Measurements from ENCODE around the gene ZBTB7C. TPM values are rescaled to one million over a fixed set of nuclear protein-coding genes. Genes with fewer than 3 reads are reported as not detected.

ZBTB7C gene
- total RNA-seq, 1 donor from 2014 or later = not detected

DNA sequence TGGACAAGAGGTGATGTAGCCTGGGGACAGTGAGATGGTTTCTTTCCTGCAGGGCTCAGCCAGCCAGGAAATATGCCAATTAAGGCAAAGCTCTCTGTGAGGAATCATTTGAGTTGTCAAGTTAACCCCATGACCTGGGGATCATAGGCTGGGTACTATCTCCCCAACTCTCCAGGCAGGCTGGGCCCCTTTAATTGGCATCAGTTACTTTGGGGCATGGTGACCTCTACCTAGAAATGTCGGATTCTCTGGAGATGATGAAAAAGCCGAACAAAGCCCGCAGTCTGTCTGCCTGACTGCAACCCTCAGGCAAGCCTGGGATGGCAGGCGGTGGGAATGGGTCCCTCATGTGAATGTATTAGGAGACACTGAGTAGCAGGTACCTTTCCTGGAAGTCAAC is 285.2 kb downstream of the ZBTB7C start:
- intact Hi-C loops (cut with micrococcal nuclease) = no loop called here
- TF ChIP-seq, protein P1, sequence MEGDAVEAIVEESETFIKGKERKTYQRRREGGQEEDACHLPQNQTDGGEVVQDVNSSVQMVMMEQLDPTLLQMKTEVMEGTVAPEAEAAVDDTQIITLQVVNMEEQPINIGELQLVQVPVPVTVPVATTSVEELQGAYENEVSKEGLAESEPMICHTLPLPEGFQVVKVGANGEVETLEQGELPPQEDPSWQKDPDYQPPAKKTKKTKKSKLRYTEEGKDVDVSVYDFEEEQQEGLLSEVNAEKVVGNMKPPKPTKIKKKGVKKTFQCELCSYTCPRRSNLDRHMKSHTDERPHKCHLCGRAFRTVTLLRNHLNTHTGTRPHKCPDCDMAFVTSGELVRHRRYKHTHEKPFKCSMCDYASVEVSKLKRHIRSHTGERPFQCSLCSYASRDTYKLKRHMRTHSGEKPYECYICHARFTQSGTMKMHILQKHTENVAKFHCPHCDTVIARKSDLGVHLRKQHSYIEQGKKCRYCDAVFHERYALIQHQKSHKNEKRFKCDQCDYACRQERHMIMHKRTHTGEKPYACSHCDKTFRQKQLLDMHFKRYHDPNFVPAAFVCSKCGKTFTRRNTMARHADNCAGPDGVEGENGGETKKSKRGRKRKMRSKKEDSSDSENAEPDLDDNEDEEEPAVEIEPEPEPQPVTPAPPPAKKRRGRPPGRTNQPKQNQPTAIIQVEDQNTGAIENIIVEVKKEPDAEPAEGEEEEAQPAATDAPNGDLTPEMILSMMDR (IDR thresholded peaks at IDR 0.05) = no peak
- POLR2A ChIA-PET = no interaction called here
- Mint-ChIP-seq H3K4me1 (no peaks in the 10 kb centered on the region), H3K27me3 (peaks cover 12% of the 10 kb centered on the region), H3K4me3 (no peak overlapping the region), H3K27ac (no peak overlapping the region), H3K36me3 (ENCODE audit: low read depth) (no peaks in the 10 kb centered on the region), H3K9me3 (no peaks in the 10 kb centered on the region)
- DNase-seq = no peak
- ATAC-seq (ENCODE audit: low read depth) = no peak
- CTCF ChIA-PET = no interaction called here

DNA sequence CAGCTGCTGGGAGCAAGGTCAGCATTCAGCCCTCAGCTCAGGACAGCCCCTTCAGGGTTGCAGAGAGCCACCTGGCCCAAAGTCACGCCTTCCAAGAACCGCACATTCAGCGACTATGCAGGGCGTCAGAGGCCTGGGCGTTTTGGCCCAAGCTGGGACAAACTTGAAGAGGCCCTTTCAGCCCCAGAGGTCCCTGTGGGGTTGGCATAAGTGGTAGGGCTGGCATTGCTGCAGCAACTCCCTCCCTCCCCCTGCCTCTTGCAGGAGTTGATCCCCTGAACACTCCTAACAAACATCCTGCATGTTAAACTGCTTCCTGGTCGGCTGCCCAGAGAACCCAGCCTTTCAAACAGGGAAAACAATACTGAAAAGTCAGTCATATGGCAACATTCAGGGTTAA is 285.9 kb downstream of the ZBTB7C start:
- CTCF ChIA-PET = no interaction called here
- ATAC-seq (ENCODE audit: low read depth) (no peak), DNase-seq (no peak)
- Mint-ChIP-seq H3K4me3 (no peak overlapping the region), H3K27ac (no peak overlapping the region), H3K4me1 (no peaks in the 10 kb centered on the region), H3K27me3 (peaks cover 10% of the 10 kb centered on the region), H3K36me3 (ENCODE audit: low read depth) (no peaks in the 10 kb centered on the region), H3K9me3 (no peaks in the 10 kb centered on the region)
- TF ChIP-seq, protein P1 (IDR thresholded peaks at IDR 0.05) = no peak
- POLR2A ChIA-PET = no interaction called here
- intact Hi-C loops (cut with micrococcal nuclease) = no loop called here

DNA sequence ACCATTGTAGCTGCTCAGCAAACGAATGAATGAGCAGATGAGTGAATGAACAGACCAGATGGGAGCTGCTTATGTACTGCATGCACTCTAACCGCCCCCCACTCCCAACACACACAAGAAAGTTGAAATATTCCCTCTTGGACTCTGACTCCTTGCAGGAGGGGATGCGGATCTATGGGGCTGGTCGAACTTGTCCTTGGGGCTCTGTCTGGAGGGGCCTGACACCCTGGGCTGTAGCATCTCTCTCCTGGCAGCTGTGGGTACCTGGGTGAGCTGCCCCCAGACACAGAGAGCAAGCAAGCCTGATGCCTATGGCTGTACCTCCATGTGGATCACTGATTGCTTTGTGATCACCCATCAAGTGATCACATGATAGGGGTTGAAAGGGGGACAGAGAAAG is 286.4 kb downstream of the ZBTB7C start:
- DNase-seq = no peak
- Mint-ChIP-seq H3K27me3 (peaks cover 5% of the 10 kb centered on the region), H3K4me1 (no peaks in the 10 kb centered on the region), H3K9me3 (no peaks in the 10 kb centered on the region), H3K36me3 (ENCODE audit: low read depth) (no peaks in the 10 kb centered on the region), H3K27ac (no peak overlapping the region), H3K4me3 (no peak overlapping the region)
- ATAC-seq (ENCODE audit: low read depth) = no peak
- ChIA-PET POLR2A (no interaction called here), CTCF (no interaction called here)
- intact Hi-C loops (cut with micrococcal nuclease) = no loop called here
- TF ChIP-seq, protein P1 (IDR thresholded peaks at IDR 0.05) = no peak

DNA sequence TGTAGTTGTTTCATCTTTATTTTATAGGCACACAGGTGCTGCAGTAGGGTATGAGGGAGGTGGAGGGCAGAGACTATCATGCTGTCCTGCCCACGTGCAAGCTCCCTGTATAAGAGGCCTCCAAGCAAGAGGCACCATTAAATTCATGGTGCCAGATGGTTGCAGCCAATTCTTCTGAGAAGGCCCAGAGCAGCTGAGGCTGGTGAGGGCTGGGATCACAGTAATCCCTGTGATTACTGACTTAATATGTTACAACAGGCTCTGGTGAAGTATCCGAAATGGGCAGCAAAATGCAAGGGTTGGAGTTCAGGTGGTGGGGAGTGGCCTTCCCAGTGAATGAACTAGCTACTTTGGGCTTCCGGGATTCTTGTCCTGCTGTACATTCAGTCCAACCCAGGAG is 286.8 kb downstream of the ZBTB7C start:
- intact Hi-C loops (cut with micrococcal nuclease) = no loop called here
- ATAC-seq (ENCODE audit: low read depth) (no peak), DNase-seq (no peak)
- Mint-ChIP-seq H3K27ac (no peak overlapping the region), H3K4me3 (no peak overlapping the region), H3K27me3 (peaks cover 5% of the 10 kb centered on the region), H3K36me3 (ENCODE audit: low read depth) (no peaks in the 10 kb centered on the region), H3K9me3 (no peaks in the 10 kb centered on the region), H3K4me1 (no peaks in the 10 kb centered on the region)
- ChIA-PET POLR2A (no interaction called here), CTCF (no interaction called here)
- TF ChIP-seq, protein P1 (IDR thresholded peaks at IDR 0.05) = no peak

DNA sequence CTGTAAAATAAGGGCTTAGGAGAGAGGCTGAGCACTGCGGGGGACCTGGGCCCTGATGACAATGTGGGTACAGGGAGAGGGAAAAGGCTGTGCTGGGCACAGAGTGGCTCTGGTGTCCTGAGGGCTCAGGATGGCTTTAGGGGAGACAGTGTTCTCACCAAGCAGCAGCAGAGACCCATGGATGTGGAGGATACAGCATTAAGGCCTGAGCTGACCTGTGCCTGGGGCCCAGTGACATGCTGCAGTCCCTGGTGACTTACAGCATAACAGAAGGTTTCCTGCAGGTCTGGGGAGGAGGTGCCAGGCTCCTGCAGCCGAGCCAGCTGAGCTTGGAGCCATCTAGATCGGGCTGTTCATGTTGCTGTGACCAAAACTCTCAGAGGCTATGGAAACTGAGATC is 287.4 kb downstream of the ZBTB7C start:
- ChIA-PET POLR2A (no interaction called here), CTCF (no interaction called here)
- Mint-ChIP-seq H3K27me3 (peaks cover 5% of the 10 kb centered on the region), H3K9me3 (no peaks in the 10 kb centered on the region), H3K4me3 (no peak overlapping the region), H3K36me3 (ENCODE audit: low read depth) (no peaks in the 10 kb centered on the region), H3K27ac (no peak overlapping the region), H3K4me1 (no peaks in the 10 kb centered on the region)
- ATAC-seq (ENCODE audit: low read depth) (no peak), DNase-seq (no peak)
- intact Hi-C loops (cut with micrococcal nuclease) = no loop called here
- TF ChIP-seq, protein P1 (IDR thresholded peaks at IDR 0.05) = no peak

All from activated B cell treated with CpG ODN at 0.5 μM for 24 hours (primary cell).